ENCODE measurements around the gene FEZ2.

Gene FEZ2

DNA sequence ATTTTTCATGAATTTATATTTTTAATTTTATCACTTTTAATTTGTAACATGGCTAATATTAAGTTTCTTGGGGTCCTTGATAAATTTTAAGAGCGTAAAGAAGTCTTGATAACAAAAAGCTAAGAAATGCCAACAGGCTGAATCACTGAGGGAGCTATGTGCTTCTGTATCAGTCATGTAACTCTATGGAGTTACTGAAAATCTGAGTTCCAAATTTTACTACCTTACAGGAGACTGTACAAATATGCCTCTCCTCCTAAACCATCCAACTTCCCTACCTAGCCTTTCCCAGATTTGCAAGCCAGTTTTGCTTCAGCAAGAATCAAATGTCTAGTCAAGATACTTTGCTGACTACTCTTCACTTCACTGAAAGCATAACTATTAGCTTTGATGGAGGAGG is 35.7 kb downstream of the FEZ2 start:
- DNase-seq (ENCODE audit: low read depth in 3 of 3): no peak

DNA sequence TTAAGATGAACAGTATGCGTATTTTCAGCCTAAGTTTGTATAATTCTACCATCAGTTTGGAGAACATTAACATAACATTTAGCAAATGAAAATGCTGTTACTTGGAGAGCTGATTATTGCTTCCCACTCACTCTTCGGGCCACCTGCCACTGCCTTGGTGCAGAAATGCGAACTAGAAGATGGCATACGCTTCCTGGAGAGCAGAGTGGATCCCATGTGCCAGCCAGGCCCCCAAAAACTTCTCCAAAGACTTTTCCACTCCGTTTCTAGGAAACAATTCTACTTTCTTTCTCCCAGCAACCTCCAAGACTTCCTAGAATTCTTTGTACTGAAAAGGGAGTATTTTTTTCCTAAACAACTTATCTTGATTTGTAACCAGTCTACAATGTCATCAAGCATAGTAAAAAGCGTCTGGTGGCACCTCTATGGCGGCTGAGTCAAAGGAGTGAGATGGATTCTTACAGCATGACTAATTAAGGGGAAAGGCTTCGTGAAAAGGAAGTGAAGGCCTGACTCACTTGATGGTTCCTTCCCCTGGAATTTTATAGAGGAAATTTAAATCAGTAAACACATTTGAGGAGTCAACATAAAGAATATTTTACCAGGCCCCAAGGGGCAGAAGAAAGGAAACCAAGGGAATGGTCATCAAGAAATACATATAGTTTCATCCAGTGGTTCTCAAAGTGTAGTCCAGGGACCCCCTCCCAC is 36.6 kb downstream of the FEZ2 start:
- DNase-seq (ENCODE audit: low read depth in 3 of 3): no peak

DNA sequence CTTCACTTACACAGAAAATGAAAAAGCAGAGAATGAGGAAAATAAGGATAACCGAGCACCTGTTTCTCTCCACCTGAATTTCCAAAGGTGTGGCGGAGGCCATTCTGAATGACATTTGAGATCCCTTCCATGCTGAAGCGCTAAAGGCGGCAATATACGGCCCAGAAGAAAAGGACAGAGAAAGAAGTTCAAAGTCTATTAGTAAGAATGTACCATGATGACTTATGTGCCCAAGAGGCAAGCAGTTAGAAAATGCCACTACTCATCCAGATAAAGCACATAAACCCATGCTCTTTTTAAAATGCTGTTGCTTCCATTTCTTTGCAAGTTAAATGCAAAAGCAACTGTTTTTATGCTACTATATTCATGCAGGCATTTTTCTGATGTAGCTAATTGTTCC is 37.2 kb downstream of the FEZ2 start:
- no peak for DNase-seq (ENCODE audit: low read depth in 3 of 3)

DNA sequence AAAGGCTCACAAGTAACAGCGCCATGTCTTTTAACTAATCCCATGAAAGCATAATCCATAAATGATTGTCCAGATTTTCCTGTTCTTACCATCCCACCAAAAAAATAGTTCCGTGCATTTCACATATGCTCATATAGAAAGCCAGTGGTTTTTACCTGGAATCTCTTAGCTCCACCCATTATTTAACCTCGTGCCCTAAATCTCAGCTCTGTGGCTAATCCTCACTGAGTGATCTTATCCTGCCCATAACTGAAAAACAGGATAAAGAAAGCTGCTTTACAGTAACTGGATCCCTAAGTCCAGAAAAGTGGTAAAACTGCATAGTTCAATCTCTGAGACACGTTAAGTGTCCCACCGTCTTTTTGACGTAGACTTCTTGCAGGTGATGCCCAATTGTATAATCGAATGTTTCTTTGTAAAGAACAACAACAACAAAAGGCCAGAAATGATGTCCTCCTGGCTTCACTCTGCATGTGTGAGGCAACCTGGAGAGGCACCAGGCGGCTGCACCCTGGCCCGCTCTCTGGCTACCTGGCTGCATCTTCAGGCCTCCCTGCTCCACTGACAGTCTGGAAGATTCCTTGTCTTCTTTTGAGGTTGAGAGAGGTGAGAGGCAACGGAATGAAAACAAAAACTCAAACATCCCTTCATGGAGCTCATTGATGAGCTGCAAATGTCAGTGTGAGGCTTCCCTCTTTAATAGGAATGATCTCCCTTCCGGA is 38.6 kb downstream of the FEZ2 start:
- no peak for DNase-seq (ENCODE audit: low read depth in 3 of 3)

DNA sequence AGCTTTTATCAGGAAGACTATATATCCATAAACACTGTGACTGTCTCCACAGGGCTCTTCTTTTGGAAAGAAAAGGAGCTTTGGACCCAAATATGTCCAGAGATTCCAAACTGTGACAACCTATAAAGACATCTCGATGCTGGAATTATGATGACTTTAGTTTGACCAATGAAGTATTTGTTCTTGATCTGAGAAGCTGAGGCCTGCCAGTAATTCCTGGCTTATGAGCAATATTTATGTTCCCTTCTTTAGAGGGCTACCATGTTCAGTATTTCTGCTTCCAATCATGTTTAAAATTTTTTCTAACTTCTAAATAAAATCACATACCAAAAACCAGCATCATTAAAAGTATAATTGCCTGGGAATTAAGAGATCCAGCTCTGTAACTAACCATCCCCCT is 41.1 kb downstream of the FEZ2 start:
- no peak for DNase-seq (ENCODE audit: low read depth in 3 of 3)

DNA sequence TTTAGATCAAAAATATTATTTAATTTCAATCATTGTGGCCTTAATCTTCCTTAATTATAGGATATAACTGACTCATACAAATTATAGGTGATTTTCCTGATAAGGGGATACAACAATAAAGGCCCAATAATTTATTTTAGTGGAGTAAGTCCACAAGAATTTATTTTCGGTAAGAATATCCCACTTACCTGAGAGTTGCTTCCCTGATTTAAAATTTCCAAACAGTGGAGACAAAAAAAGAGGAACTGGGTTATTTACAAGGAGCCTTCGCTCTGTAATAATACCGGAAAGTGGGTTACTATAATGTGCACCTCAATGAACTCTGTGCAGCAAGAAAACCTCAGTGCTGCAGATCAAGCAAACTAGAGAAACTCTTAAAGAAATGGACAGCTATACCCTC is 42.2 kb downstream of the FEZ2 start:
- DNase-seq (ENCODE audit: low read depth in 3 of 3): no peak

DNA sequence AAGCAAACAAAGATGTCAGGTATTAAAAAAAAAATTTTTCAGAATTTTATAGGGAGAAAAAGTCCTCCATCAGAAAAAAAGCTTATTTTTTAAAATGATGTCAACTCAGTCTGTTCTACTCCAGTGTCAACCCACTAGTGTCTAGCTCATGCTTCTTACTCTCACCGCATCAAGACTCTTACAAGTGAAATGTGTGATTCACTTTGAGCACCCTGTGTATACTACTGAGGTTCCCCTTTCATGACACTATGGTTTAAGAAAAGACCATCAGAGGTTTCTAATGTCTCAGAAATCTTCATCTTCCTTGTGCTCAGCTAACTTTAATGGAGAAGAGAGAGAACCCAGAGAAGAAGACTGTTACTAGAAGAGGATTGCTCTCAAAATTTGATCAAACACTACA is 43.4 kb downstream of the FEZ2 start:
- no peak for DNase-seq (ENCODE audit: low read depth in 3 of 3)

DNA sequence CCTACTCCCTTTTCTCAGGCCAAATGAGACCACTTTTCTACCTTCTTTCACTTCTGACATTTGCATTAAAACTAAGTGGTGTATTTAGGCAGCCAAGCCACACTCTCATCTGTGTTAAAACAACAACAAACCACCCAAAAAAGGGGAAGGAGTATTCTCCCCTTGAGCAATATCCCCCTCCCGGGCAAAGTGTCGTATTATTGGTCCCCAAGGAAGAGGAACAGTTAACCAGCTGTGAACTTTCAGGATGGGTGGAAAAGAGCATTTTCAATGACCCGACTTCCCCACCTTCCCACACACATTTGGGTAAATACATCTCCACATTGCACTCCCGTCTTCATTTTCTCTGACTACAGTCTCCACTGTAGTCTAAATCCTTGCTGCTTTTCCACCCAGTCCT is 44.3 kb downstream of the FEZ2 start:
- DNase-seq (ENCODE audit: low read depth in 3 of 3): no peak

DNA sequence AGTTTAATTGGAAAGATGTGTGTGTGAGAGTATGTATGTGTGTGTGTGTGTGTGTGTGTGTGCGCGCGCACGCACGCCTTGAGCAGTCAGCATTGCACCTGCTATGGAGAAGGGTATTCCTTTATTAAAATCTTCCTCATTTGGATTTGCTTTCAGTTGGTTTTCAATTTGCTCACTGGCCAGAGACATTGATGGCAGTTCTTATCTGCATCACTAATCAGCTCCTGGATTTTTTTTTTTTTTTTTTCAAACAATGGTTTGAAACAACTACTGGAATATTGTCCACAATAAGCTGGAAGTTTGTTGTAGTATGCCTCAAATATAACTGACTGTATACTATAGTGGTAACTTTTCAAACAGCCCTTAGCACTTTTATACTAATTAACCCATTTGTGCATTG is 48.0 kb downstream of the FEZ2 start:
- no peak for DNase-seq (ENCODE audit: low read depth in 3 of 3)

DNA sequence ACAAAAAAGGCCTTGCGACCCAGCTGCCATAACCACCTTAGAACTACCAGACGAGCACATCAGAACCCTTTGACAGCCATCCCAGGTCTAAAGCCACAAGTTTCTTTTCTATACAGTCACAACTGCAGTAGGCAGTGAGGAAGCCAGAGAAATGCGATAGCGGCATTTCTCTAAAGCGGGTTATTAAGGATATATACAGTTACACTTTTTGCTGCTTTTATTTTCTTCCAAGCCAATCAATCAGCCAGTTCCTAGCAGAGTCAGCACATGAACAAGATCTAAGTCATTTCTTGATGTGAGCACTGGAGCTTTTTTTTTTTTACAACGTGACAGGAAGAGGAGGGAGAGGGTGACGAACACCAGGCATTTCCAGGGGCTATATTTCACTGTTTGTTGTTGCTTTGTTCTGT is 48.8 kb downstream of the FEZ2 start:
- no peak for DNase-seq (ENCODE audit: low read depth in 3 of 3)

DNA sequence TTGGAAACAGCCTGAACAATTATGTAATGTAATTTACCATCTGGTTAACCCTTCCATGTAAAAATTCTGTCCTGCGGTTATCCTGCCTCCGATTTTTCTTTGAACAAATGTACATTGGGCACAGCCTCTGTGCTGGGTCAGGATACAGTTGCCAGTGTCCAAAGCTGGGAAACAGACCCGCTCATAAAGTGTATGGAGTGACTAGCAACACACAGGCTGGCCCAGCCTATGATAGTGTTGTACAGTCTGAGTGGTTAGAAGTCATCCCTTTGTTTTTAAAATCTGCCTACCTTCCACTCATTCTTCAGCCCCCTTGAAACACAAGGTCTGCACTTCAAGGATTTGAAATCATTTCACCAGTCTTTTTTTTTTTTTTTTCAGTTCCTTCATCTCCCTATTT is 50.1 kb downstream of the FEZ2 start:
- no peak for DNase-seq (ENCODE audit: low read depth in 3 of 3)

DNA sequence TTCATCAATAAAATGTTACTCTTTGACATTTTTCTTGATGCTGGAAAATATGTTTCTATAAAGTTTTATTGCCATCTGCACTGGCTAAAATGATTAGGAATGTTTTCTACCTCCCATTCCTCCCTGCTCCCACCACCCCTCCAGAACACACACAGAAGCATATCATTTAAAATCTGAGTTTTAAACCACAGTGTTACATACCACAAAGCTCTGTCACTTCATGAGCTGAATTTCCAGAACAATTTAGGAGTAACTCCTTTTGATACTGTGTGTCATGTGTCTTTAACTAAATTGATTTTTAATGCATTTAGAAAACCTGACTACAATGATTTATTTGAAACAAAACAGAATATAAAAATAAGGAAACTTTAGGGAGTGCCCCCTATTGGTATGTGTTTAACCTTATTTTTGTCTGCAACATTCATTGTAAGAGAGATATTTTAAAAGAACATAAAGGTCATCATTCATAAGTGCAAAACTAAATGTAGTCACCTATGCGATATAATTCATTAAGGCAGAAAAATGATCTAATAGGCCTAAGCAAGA is 52.0 kb downstream of the FEZ2 start:
- no peak for DNase-seq (ENCODE audit: low read depth in 3 of 3)

DNA sequence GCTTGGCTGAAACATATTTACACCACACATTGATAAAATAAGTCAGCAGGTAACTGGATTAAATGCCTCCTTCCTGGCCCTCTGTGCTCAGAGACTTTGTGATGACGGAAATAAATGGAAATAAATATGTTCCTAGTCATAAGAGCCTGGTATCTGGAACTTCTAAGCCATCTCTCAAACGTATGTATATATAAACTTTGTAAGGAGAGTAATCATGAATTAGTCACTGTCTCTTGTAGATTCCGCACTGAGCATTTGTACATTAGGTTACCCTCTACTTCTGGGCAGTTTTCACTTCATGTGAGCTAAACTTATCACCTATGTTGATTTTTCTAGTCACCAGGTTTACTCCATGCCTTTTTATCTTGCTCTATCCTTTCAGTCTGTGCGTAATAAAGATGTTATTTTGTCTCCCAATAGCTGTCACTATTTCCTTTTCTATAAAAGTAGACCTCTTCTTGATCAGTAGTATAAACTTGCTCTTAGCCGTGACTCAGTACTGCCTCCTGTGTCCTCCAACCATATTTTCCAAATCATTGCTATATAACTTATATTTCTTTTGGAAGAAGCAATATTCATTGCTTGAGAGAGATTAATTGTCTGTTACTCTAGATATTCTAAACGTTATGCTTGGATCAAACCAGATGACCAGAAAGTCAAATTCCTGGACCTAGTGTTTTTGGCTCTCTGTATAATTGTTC is 53.2 kb downstream of the FEZ2 start:
- no peak for DNase-seq (ENCODE audit: low read depth in 3 of 3)

DNA sequence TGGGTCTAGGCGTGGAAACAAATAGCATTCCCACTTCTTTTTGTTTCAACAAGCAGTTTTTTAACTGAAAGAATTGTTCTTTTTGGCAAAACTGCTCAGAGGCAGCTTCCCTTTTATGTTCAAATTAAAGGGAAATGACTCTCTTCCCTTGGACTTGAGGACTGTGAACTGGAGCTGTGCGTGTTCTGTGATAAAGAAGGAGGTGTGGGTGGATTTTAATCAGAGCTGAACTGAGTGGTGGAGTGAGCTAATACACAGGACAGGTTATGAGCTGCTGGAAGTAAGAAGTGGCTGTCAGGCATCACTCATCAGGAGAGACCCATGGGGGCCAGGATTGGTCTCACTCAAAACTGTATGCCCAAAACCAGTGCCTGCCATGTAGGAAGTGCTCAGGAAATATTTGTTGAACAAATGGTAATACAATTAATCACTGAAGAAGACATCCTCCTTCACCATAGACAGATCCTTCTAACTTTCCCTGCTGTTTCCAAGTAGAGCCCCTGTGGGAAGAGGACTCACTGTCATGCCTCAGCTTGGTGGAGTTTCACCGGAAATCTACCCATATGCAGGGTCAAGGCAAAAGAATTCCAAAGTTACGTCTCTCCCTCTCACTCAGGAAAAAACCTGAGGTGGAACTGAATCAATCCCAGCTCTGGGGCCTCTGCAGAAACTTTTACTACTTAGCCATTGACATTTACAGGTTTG is 55.9 kb downstream of the FEZ2 start:
- no peak for DNase-seq (ENCODE audit: low read depth in 3 of 3)

DNA sequence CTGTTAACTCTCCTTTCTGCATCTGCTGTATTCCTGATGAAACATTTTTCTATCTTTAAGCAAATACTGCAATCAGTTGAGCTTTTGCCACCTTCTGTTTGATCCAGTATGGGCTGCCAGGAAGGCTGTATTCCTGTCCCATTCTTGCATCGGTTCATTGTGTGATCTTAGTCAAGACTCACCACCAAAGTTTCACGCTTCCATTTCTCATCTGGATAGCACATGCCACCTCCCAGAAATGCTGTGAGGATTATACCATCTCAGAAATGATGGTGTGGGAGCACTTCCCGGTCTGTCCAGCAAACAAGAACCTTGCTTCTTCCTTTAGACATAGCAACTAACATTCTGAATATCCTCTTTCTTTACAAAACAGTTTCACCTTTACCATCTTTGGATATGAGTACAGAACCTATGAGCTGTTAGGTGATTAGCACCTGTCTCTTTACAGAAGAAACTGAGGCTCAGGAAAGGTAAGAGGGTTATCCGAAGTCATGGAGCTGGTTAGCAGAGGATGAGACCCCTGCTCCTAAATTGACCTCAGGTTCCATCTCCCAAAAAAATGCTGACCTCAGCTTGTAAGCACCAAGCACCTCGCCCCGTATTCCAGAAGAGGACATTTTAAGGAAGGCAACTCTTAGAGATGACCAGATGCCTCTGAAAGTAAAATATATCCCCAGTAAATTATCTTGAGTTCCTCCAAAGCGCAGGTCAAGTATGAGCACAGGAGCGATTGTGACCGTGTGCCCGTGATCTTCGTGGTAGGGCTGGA is 56.8 kb downstream of the FEZ2 start:
- DNase-seq (ENCODE audit: low read depth in 3 of 3): no peak

DNA sequence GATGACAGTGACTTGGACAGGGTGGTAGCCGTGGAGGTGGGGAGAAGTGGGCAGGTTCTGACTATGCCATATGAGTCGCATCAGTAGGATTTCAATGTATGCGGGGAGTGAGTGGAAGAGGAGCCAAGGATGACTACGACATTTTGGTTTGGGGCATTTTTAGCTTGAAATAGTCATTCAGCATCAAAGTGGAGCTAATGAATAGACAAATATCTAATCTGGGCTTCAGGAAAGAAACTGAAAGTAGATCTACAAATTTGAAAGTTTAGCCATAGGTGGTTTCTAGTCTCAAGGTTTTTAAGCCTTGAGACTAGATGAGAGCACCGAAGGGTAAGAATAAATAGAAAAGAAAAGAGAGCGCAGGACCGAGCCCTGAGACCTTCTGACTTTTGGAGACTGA is 58.3 kb downstream of the FEZ2 start:
- no peak for DNase-seq (ENCODE audit: low read depth in 3 of 3)

DNA sequence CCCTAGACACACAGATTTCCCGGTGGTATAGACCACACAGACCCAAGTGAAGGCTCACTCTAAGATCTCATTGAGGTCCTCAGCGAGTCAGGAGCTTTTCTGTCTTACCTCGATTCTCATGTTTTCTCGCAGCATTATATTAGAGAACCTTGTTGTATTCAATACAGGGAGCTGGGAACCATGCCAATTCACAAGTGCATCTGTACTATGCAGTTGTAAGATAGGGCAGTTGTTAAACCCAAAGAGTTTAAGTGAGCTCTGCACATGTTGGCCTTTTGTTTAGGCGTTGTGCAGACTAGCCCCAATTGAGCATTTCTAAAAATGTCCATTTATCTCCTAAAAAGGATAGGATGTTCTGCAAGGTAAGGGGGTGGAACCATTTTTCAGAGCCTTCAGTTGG is 59.6 kb downstream of the FEZ2 start:
- DNase-seq (ENCODE audit: low read depth in 3 of 3): no peak

DNA sequence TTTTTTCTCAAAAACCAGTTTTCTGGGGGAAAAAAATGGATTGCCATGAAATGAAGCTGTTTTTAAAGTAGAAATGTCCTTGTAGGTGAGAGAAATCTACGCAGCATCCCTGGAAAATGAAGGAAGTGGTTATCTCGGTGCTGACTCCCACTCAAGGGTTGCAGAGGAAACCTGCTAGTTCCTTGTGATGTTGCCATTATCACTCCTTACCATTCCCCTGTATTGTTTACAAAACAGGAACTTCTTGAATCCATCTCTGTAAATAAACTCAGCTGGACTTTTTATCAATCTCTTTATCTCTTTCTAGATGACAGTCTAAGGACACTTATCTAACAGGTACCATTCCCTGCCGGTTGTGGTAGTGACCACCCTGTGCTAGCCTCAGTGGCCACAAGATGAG is 61.2 kb downstream of the FEZ2 start:
- DNase-seq (ENCODE audit: low read depth in 3 of 3): no peak

DNA sequence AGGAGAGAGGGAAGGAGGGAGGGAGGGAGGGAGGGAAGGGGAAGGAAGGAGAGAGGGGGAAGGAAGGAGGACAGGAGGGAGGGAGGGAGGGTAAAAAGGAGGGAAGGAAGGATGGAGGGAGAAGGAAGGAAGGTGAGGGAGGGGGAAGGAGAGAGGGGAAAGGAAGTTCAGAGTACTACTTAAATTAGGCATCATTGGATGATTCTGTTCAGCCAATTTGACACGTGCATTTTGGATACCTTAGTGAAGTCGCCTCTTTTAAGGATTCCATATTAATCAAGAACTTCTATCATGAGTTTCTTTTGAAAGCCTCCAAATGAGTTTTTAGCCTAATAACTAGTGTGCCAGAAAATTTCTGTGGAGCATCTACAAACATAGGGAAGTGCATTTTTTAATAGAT is 62.9 kb downstream of the FEZ2 start:
- DNase-seq (ENCODE audit: low read depth in 3 of 3): no peak

DNA sequence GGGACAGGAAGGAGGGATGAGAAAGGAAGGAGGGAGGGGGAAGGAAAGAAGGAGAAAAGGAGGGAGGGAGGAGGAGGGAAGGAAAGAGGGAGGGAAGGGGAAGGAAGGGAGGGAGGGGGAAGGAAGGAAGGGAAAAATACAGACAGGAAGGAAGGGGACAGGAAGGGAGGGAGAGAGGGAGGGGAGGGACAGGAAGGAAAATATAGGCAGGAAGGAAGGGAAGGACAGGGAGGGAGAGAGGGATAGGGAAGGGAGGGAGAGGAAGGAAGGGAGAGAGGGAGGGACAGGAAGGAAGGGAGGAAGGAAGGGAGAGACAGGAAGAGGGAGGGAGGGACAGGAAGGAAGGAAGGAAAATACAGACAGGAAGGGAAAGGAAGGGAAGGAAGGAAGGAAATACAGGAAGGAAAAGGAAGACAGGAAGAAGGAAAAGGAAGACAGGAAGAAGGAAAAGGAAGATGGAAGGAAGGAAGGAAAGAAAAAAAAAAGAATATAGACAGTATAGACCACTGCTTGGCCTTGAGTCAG is 63.6 kb downstream of the FEZ2 start:
- DNase-seq (ENCODE audit: low read depth in 3 of 3): no peak

DNA sequence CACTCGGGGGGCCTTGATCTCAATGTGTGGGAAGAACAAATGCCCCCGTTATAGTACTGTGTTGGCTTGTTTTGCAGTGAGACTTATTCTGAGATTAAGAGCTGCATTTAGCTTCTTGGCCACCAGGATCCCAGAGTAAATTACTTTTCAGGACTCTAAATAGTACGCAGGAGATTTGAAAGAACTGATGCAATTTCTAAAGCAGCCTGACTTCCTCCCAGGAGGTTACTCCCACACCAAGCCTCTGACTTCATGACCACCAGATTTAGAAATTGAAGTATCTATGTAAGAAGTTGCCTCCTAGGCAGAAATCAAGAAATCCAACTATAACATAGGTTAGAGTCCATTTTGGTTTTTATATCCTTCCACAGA is 67.0 kb downstream of the FEZ2 start:
- no peak for DNase-seq (ENCODE audit: low read depth in 3 of 3)
